Activated CD8-positive, alpha-beta memory T cell treated with anti-CD3 and anti-CD28 coated beads, Interleukin-2, amount 50 U/mL, for 24 hours (primary cell): Measurements from ENCODE around the gene ZNF3.
A peak's percentile ranks its signal among the peaks of the same experiment; 100 is the strongest.

Experiments used
- DNase-seq: peaks from one replicate; pipeline ENCODE4 v3.0.0-alpha.2; 2020; ENCODE audit errors: extremely low read depth

Gene ZNF3

DNA sequence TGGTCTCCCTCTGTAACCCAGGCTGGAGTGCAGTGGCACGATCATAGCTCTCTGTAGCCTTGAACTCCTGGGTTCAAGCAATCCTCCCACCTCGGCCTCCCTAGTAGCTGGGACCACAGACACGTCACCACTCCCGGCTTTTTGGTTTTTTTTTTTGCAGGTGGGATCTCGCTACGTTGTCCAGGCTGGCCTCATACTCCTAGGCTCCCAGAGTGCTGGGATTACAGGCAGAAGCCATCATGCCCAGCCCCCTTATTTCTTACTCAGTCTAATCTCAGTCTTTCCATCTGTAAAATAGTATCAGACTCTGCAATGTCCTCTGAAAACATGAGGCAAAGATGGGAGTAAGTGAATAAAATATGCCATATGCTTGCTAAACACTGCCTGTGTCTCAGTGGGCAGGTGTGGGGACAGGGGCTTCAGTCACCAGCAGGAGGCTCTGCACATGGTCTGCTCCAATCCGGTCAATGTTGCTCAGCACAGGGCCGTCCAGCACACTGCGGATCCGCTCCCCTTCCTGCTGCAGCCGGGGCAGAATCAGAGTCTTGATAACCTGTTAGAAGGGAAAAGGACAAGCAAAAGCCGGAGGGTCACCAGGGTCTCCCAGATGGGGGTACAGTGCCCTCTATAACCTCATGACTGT is 28.1 kb upstream of the ZNF3 start:
- DNase-seq: no peak

DNA sequence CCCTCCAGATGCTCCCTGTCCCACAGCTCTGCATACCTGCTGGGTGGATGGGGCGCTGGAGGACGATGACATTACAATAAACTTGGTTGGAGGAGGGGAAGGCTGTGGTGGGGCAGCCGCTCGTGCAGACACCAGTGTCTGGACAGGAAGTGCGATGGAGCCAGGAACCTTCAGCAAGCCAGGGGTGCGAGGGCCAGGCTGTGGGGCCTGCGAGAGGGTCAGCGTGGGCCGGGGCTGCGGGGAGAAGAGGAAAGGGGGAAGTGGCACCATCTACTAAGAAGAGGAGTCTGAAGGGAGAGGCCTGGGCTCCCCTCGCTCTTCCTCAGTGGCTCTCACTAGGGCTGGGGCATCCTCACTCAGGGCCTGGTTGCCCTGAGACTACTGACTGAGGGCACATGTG is 26.4 kb upstream of the ZNF3 start:
- no peak for DNase-seq

DNA sequence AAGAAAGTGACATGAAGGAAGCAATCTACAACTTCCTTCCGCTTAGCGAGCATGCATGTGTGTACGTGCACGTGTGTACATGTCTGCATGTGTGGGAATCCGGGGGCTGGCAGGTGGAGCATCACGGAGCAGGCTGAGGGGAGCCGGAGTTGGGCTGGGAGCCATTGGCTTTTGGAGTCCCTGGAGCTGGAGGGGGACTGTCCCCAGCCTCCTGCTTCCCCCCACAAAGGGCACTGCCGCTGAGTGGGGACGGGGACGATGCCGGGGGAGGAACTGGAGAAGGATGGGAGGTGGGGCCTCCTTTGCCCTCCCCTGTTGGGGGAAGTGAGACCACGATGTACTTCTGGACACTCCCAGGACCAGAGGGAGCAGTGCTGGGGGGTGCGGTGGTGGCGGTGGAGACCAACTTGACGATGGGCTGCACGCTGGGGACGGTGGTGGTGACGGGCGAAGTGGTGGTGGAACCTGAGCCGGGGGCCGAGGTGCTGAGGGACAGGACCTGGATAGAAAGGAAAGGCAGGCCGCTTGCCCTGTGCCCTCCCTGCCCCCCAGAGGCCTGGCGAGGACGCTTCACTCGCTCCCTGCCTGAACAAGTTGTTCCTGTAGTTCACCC is 25.7 kb upstream of the ZNF3 start:
- DNase-seq: no peak

DNA sequence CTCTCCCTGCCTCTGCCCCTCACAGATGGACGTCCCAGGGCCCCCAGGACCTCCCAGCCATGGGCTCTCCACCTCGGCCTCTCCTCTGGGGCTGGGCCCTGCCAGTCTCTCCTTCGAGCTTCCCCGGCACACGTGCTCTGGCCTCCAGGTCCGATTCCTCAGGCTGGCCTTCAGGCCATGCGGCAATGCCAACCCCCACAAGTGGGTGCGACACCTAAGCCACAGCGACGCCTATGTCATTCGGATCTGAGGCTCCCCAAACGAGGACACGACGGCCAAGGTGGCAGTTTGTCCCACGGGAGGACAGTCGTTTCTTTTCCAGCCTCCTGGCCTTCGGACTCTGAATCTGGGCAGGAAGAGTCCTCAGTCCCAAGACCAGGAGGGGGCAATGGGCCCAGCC is 25.1 kb upstream of the ZNF3 start:
- DNase-seq: no peak

DNA sequence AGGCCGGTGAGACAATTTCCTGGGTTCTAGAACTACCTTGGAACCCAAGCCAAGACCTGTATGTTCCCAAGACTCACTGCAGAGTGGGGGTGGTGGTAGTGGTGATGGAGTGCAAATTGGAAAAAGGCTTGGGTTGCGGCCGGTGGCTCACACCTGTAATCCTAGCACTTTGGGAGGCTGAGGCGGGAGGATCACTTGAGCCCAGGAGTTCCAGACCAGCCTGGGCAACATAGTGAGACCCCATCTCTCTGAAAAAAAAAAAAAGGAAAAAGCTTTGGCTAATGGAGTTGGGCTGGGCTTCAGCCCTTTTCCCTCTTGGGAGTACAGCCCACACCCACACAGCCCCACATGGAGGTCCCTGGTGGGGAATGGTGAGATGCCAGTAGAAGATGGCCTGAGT is 24.0 kb upstream of the ZNF3 start:
- DNase-seq: no peak

DNA sequence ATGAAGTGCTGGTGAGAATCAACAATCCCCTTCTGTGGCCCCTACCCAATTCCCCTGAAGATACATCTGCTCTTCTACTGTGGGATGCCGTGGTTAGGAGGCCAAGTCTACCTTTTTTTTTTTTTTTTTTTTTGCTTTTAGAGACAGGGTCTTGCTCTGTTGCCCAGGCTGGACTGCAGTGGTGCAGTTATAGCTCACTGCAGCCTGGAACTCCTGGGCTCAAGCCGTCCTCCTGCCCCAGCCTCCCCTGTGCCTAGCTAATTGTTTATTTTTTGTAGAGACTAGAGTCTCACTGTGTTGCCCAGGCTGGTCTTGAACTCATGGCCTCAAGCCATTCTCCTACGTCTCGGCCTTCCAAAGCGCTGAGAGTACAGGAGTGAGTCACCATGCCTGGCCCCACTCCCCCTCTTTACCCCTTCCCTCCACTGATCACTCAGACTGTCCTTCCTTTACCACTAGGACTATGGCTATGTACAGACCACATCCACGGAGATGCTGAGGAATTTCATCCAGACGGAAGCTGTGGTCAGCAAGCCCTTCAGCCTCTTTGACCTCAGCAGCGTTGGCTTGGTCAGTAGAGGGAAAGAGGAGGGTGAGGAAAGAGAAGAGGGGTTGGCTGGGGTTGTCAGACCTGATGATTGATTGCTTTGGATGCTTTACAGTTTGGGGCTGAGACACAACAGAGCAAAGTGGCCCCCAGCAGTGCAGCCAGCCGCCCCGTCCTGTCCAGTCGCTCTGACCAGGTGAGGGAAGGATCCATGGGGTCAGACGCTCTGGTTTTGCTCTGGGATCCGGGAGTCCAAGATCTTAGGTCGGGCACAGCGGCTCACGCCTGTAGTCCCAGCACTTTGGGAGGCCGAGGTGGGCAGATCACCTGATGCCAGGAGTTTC is 21.7 kb upstream of the ZNF3 start:
- DNase-seq: no peak

DNA sequence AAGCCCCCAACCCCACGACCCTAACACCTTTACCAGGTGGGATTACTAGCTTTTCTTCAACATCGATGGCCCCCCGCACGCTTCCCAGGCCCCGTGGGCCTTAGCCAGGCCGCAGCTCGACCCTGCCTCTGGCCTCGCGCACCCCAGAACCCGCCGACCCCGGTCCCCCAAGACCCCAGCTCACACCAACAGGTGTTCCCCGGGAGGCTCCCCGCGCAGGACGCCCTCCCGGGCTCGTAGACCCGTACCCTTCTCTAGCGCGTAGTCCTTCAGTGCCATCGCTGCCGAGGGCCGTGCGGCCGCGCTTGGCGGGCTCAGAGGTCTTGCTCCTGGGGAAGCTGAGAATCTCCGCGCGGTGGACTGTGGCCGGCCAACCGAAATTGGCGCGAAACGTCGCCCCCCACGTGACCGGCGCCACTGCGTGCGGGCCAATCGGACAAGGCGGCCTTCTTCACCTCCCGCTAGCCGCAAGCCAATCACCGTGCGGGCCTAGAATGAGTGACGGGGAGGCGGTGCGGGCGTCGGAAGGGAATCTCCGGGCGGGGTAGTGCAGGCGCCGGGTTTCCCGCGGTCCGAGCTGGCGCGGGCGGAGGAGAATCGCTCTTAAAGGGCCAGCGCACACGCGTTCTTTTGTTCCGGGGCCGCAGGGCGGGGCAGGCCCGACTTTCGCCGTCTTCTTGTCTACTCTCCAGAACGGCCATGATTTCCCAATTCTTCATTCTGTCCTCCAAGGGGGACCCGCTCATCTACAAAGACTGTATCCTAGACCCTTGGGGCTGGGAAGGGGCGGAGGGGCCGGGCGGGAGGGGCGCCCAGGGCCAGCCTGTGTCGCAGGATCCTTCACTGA is 19.7 kb upstream of the ZNF3 start, which contains the start of the genes AP4M1 and MCM7:
TSS of gene AP4M1 (plus strand) at position 628 of the 847 bp plus-strand sequence. CDS start at position 700, 72 bp downstream.
TSS of gene MCM7 (minus strand) at position 382 of the 847 bp plus-strand sequence. CDS start at position 279, 103 bp downstream.
- DNase-seq: peak; percentile 93

DNA sequence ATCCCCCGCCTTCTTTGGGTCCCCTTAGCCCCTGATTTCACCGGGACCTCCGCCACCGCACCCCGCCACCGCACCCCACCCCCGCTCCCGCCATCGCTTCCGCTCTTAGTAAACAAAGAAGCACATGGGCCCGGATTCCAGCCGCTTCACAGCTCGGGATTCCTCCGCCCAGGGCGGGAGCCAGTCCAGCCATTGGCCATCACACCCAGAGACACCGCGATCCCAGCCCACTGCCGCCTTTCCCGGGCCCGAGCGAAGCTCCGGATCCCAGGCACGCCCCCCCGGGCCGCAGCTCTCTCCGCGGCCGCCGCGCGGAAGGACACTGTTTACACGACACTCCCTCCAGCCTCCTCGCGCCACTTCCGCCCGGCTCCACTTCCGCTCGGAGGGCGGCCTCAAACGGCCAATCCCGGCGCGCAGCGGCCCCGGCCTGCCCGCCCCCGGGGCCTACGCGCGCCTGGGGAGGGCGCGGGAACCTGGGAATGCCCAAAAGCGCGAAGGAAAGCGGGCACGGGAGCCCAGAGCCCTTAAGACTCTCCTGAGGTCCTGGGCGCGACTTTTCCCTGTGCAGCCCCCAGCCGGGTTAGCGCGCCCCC is 19.0 kb upstream of the ZNF3 start:
- peak; percentile 63 for DNase-seq

DNA sequence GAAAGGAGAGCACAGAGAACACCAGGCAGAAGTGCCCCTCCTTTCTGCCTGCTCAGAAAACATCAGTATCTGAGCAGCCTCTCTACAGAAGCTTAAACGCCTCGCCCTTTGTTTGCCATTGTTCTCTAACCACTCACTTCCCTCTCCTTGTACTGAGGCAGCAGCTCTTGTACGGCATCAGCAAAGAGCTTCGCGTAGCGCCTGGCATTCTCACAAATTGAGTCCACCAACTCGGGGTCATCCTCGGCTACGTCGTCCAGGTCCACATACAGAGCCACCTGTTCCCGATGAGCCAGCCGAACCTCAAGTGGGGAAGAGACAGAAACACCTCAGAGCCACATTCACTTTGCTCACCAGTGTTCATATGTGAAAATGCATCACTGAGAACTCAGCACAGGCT is 17.9 kb upstream of the ZNF3 start:
- DNase-seq: no peak

DNA sequence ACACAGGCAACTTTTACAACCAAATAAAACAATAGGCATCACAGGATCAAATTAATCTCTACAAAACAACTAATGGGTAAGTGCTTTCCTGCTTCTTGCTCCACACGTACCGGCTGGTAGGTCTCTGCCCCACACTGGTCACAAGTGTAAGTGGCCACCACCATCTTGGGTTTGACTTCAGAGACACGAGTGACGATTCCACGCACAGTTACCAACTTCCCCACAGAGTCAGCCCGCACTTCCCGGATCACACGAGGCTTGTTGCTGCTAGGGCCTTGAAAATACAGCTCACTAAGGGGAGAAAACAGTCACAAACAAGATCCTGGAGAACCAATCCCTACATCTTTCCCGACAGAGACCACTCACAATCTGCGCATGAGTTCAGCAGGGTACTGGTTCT is 17.4 kb upstream of the ZNF3 start:
- no peak for DNase-seq

DNA sequence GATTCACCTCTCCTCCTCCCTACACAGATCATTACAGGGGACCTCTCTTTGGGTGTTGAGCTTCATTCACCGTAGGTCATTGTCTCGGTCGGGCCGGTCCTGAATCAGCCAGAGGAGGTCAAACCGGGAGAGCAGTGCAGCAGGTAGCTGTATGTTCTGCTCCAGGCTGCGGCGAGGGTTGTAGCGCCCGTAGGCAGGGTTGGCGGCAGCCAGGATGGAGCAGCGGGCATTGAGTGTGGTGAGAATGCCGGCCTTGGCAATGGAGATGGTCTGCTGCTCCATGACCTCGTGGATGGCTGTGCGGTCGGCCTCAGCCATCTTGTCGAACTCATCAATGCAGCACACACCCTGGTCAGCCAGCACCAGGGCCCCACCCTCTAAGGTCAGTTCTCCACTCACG is 14.2 kb upstream of the ZNF3 start:
- DNase-seq: no peak

DNA sequence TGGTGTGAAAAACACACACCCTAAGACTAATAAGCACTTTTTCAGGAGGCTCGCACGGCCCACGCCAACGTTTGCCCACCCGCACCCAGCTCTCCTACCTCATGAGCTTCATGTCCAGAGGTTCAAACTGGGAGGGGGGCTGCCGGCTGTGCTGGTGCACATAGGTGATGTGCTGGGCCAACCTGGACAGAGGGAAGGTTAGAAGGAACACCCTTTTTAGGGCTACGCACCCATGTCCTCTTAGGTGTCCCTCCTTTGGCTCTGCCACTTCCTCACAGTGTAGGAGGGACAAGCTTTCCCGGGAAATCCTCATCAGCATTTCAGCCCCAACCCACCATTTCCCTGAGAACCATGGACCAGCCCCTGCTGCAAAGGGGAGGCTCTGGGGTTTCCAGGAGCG is 13.8 kb upstream of the ZNF3 start:
- no peak for DNase-seq

DNA sequence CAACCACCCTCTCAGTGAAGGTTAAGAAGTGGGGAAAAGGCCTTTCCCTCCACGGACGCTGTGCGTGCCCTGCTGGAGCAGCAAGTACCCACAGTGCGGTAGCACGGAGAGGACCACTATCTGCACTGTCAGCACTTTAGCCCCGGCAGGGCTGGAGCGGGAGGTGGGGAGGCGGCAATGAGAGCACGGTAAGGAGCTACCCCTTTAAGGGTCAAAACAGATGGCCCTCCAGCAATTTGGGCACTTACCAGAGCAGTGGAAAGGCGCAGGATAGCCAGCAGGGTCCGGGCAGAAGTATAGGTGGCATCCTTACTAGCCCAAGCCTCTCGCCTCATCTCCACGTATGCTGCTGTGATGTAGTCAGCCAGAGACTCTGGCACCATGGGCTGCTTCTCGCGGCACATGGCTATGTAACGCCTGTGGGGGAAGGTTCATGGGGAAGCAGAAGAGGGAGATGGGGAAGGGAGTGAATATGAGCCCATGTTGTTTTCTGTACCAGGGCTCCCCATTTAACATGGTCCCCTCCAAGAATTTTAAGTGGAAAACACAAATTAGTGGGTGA is 12.5 kb upstream of the ZNF3 start:
- no peak for DNase-seq

DNA sequence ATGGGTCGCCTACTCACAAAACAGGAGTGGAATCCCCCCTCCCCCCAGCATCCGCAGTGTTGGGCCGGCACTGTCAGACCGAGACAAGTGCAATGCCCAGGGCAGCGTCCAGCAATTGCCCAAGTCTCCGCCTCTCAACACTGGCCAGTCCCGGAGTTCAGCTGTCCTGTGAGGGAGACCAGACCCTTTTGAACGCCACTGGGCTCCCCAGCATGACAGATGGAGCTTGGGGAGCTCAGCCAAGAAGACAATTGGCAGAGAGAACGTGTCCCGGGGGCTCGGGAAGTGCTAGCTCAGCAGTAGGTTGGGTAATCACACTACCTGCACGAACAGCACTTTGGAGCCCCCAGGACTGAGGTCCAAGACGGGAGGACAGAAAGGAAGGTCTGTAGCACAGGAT is 12.0 kb upstream of the ZNF3 start:
- no peak for DNase-seq

DNA sequence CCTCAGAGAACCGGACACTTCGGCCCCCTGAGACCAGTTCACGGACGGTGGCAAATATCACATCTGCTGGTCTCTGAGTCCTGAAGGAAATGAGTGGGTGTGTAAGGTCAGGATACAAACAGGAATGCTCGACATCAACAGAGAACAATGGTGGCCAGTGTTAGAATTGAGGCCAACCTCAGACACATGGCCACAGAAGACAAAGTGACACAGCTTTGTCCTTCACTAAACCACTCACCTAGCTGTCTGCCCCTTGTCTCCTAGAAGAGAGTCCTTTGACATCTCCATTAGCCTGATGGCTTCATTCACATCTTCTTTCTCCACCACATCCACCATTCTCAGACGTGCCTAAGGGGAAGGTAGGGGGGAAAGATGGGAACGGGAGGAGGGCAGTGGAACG is 11.5 kb upstream of the ZNF3 start:
- no peak for DNase-seq

DNA sequence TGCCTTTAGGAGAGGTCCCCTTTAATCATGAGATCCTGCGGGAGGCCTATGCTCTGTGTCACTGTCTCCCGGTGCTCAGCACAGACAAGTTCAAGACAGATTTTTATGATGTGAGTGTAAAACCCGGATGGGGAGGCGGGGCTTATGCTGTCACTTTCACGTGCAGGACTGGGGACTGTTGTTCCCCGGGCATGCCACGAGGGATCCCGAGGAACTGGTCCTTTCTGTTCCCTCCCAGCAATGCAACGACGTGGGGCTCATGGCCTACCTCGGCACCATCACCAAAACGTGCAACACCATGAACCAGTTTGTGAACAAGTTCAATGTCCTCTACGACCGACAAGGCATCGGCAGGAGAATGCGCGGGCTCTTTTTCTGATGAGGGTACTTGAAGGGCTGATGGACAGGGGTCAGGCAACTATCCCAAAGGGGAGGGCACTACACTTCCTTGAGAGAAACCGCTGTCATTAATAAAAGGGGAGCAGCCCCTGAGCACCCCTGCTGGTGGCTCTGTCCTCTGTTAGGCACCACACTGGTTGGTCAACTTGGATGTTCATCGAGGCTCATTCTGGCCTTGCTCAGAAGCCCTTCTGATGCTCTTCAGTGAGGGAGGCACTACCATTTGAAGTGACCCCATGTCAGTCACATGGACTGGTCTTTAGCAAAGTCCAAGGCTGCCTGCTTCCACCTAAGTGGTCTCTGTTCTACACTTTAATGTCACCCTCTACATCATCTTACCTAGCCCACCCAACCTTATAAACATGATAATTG is 10.1 kb upstream of the ZNF3 start:
- no peak for DNase-seq

DNA sequence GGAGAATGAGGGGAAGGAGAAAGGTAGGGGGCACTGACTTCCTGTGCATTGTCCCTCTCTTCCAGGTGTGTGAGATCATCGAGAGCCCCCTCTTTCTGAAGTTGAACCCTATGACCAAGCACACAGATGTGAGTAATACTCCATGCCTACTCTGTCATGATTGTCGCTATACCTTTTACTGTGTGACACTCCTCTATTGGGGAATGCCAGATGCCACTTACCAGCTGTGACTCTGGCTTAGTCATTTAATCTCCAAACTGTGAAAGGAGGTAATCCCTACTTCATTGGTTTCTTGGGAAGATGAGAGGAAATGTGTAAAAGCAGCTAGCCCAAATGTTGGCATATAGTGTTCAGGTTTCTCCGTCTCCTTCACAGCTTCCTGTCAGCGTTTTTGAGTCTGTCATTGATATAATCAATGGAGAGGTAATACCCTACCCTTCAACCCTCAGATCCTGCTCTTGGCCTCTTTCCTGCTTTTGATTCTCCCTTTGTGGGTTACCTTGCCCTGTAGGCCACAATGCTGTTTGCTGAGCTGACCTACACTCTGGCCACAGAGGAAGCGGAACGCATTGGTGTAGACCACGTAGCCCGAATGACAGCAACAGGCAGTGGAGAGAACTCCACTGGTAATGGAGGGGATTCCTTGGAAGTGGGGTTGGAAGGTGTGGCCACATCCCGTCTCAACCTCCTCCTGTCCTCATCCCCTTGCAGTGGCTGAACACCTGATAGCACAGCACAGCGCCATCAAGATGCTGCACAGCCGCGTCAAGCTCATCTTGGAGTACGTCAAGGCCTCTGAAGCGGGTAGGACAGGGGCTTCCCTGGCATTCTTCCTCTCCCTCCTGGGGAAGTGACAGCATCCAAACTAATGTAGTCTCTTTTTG is 9.2 kb upstream of the ZNF3 start:
- no peak for DNase-seq

DNA sequence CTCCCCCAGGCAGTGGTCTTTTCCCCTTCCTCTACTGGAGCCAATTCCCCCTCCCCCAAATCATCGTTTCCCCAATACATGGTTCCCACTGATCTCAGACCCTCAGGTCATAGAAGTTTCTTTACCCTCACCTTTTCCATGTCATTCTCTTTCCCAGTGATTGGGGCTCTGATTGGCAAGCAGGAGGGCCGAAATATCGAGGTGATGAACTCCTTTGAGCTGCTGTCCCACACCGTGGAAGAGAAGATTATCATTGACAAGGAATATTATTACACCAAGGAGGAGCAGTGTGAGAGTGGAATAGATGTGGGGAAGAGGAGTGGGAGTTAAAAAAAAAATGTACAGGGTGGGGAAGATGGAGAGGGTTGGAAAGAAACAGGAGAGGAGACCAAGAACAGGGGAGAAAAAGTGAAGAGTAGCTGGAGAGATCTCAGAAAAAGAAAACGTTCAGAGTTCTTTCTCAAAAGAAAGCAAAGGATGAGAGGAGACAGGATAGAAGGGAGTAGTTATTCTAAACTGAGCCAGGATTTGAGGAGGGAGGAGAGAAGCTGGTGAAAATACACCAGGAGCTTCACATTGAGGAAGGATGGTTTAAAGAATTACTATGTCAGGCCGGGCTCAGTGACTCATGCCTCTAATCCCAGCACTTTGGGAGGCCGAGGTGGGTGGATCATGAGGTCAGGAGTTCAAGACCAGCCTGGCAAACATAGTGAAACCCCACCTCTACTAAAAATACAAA is 8.1 kb upstream of the ZNF3 start:
- DNase-seq: no peak
